C4-2B (cell line): ENCODE data around the gene FHIT.

Experiments used
- H3K27ac ChIP-seq: fragments of 450-650 bp; 2 replicates; pipeline ENCODE4 v1.5.1; 2017
- ZFX ChIP-seq: fragments of 450-650 bp; IDR thresholded peaks from 2 replicates; pipeline ENCODE4 v1.6.1; 2017
- TF ChIP-seq, protein P1 (sequence below): fragments of 450-650 bp; conservative IDR thresholded peaks from 2 replicates; pipeline ENCODE4 v1.5.1; 2017; ENCODE audit warnings: mild to moderate bottlenecking

Gene FHIT

DNA sequence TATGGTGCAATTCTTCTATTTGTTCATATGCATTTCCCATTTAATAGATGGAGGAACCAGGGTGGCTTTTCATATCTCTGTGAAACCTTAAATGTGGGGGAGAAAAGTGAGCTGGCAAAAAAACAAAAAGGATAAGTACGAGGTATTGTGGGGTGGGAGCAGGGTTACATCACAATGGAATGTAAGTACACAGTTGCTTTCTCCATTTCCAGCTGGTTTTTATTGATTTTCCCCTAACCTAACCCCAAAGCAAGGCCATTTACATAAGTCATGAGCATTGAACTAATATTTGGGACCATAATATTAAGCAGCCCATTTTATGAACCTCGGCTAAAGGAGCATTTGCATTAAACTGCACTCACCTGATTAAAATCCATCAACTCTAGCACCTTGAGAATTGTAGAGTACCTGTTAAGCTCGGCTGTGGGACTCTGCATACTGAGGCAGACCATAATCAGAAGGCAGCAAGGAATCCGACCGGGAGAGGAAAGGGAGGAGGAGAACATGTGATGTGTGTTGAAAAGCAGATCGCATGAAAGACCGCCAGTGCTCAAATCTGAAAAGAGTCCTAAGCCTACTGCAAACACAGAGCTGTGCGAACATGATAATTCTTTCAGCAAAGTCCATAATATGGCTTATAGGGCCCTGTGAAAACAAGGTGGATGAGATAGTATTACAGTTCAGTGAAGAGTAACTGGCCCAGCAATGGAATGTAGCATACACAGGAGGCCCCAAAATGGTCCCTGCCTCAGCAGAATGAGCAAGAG, 513.4 kb downstream of the FHIT start:
- TF ChIP-seq, protein P1, sequence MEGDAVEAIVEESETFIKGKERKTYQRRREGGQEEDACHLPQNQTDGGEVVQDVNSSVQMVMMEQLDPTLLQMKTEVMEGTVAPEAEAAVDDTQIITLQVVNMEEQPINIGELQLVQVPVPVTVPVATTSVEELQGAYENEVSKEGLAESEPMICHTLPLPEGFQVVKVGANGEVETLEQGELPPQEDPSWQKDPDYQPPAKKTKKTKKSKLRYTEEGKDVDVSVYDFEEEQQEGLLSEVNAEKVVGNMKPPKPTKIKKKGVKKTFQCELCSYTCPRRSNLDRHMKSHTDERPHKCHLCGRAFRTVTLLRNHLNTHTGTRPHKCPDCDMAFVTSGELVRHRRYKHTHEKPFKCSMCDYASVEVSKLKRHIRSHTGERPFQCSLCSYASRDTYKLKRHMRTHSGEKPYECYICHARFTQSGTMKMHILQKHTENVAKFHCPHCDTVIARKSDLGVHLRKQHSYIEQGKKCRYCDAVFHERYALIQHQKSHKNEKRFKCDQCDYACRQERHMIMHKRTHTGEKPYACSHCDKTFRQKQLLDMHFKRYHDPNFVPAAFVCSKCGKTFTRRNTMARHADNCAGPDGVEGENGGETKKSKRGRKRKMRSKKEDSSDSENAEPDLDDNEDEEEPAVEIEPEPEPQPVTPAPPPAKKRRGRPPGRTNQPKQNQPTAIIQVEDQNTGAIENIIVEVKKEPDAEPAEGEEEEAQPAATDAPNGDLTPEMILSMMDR = no peak
- no peak for TF ChIP-seq ZFX
- no peak overlapping the region for H3K27ac ChIP-seq

DNA sequence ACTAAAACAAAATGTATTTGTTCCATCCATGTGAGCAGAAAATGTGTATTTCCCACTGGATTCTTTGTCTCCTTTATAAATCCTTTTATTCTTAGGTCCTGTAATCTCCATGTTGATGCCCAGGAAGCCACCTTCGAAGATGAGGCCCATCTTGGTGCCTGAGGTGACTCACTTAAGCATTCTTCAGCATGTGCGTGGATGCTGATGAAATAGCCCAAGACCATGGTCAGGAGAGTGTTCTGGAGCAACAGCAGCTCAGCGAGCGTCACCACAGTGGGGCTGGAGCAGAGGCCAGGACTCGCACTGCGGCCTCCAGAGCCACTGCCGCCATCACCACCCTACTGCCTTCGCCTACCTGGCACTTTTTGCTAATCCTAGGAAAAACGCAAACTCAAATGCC, 520.9 kb downstream of the FHIT start:
- no peak overlapping the region for H3K27ac ChIP-seq
- TF ChIP-seq ZFX = no peak
- TF ChIP-seq, protein P1 = no peak

DNA sequence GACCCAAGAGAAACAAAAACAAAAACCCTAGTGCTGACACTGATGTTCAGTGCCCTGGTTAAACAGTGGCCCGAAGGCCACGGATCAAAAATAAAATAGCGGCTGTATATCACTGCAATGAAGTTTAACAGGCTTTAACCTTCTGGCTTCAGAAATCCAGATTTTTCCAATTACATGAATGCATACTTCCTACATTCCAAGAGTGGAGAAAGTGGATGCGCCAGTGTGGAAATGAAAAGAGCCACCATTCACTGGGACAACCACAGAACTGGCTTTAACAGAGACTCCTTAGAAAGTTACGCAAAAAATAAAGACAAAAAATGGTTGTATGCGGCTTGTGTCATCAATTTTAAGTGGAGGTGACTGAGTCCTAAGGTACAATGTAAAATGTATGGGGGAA, 522.2 kb downstream of the FHIT start:
- no peak overlapping the region for H3K27ac ChIP-seq
- TF ChIP-seq, protein P1 = no peak
- no peak for TF ChIP-seq ZFX

DNA sequence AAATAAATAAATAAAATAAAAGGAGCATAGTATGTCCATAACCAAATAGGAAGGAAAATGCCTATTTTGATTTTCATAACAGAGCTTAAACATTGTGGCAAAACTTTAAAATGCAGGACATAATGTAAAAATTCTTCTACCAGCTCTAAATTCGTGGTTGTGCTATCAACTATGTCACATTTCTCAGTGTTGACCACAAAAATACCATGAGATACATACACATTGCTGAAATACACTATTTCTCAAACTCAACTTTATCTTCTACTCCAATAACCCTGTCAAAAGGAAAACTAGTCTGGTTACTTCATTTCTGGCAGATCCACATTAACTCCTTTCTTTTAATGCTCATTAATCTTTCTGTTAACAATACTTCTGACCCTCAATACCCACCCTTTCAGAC, 523.2 kb downstream of the FHIT start:
- H3K27ac ChIP-seq = no peak overlapping the region
- TF ChIP-seq ZFX = no peak
- TF ChIP-seq, protein P1 = no peak

DNA sequence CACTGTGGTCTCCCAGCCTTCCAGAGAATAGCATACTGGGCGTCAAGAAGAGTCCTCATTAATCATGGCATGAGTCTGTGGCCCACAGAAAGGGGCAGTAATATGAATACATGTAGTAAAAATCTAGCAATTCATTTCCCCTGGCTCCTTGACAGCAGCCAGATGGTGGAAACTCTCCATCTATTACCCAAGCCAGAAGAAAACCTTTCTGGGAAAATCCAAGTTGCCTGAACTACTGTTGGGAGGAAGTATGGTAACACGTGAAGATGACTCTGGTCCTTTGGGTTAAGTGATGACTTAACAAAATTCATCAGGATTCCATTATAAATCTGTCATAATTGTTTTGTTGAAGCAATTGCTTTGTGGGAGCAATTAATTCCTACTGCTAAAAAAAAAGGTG, 530.5 kb downstream of the FHIT start:
- TF ChIP-seq, protein P1 = no peak
- TF ChIP-seq ZFX = no peak
- H3K27ac ChIP-seq = no peak overlapping the region

DNA sequence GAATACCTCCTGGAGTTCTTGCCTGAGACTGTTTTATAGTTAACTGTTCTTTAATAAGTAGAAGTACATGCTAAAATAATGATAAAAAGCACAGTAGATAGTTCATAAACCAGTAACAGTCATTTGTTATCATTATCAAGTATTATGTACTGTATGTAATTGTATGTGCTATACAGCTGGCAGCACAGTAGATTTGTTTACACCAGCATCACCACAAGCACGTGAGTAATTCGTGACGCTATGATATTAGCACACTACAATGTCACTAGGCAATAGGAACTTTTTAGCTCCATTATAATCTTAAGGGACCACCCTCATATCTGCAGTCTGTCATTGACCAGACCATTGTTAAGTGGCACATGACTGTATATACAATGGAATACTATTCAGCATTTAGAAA, 534.7 kb downstream of the FHIT start:
- TF ChIP-seq, protein P1 = no peak
- TF ChIP-seq ZFX = no peak
- no peak overlapping the region for H3K27ac ChIP-seq

DNA sequence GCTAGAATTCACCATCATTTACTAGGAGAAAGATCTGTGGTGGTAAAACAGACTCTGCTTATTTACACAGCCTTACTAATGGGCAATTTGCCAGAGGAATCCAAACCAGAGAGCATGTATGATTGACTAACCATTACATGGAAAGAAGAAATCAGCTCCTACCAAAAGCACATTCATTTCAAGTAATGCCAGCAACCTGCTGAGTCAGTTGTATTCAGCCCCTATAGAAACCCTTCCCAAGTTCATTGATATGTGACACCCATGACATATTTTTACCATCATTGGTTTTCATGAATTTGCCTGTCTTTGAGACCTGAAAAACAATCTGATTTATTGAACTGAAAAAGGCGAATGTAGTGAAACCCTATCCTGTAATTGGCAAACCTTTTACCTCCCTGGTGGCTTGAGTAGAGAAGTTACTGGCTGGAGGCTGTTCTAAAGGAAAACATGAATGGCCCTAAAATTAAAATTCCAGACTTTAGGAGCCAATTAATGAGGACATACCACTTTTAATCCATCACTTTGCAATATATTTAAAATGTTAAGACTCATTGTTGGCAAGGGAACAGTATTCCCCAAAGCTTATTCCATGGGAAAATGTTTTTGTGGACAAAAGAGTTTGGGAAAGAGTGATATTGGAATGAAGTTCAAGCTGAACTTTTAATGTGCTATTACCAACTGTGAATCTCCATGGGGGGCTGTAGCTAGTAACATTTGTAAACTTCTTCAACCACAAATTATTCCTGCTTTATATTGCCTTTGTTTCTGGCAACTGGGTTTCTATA, 542.9 kb downstream of the FHIT start:
- H3K27ac ChIP-seq = no peak overlapping the region
- no peak for TF ChIP-seq ZFX
- TF ChIP-seq, protein P1 = no peak
